PC-9 (cell line): Measurements from ENCODE around the gene GLT8D2. TPM values are rescaled to one million over a fixed set of nuclear protein-coding genes. Genes with fewer than 3 reads are reported as not detected.

Experiments used
- BruUV-seq: library from RNA; stranded (reverse); fragments of 400-500 nt; replicated peaks from 2 replicates; lab custom pipeline; 2021; lab: Mats Ljungman, UMichigan
- CTCF ChIA-PET: fragments of 300-600 bp; sonication (Branson Sonifier 250); formaldehyde crosslinking; loops from one replicate; lab custom pipeline; 2022; ENCODE audit warnings: antibody characterized with exemption; lab: Charles Lee
- POLR2A ChIA-PET: fragments of 300-600 bp; sonication (Branson Sonifier 250); formaldehyde crosslinking; loops from one replicate; lab custom pipeline; 2022; ENCODE audit warnings: antibody characterized with exemption; ENCODE audit not compliant: unreplicated experiment; lab: Charles Lee
- DNase-seq, 2 experiments: peaks; one replicate each; pipeline versions ENCODE4 v3.0.0 to v3.0.0-alpha.2; 2015 to 2022; ENCODE audit warnings: mixed read lengths in 1 of 2
- H2AFZ ChIP-seq: fragments of 200-600 bp; sonication (generic); 2 replicates; pipeline ENCODE4 v1.8.1; 2017; ENCODE audit warnings: antibody characterized with exemption
- H3F3A ChIP-seq: fragments of 200-600 bp; sonication (generic); 2 replicates; pipeline ENCODE4 v1.8.1; 2017; ENCODE audit warnings: antibody characterized with exemption, mild to moderate bottlenecking, low read depth; ENCODE audit not compliant: insufficient read depth
- H3K27ac ChIP-seq: fragments of 200-600 bp; sonication (generic); 2 replicates; pipeline ENCODE4 v1.6.1; 2016; ENCODE audit warnings: mixed run types
- H3K27me3 ChIP-seq: fragments of 200-600 bp; sonication (generic); 2 replicates; pipeline ENCODE4 v1.6.1; 2016; ENCODE audit warnings: low read depth, mixed run types; ENCODE audit not compliant: insufficient read depth
- H3K36me3 ChIP-seq: fragments of 200-600 bp; sonication (generic); 2 replicates; pipeline ENCODE4 v1.6.1; 2016; ENCODE audit warnings: low read depth, mixed run types
- H3K4me1 ChIP-seq: fragments of 200-600 bp; sonication (generic); replicated peaks from 2 replicates; pipeline ENCODE4 v1.6.1; 2016; ENCODE audit warnings: mixed run types; ENCODE audit not compliant: insufficient read depth
- H3K4me2 ChIP-seq: fragments of 200-600 bp; sonication (generic); 2 replicates; pipeline ENCODE4 v1.6.1; 2017; ENCODE audit warnings: mixed run types
- H3K4me3 ChIP-seq: fragments of 200-600 bp; sonication (generic); 2 replicates; pipeline ENCODE4 v1.6.1; 2016; ENCODE audit warnings: mixed run types
- H3K79me2 ChIP-seq: fragments of 200-600 bp; sonication (generic); 2 replicates; pipeline ENCODE4 v1.6.1; 2017; ENCODE audit warnings: low read depth, mixed run types
- H3K9me2 ChIP-seq: fragments of 200-600 bp; sonication (generic); 2 replicates; pipeline ENCODE4 v1.8.1; 2017; ENCODE audit warnings: mild to moderate bottlenecking; ENCODE audit not compliant: insufficient read depth
- H3K9me3 ChIP-seq: fragments of 200-600 bp; sonication (generic); 2 replicates; pipeline ENCODE4 v1.8.1; 2016; ENCODE audit warnings: low read depth; ENCODE audit not compliant: insufficient read depth
- H4K20me1 ChIP-seq: fragments of 200-600 bp; sonication (generic); 2 replicates; pipeline ENCODE4 v1.8.1; 2017; ENCODE audit not compliant: insufficient read depth
- EZH2 ChIP-seq: fragments of 200-600 bp; sonication (generic); IDR thresholded peaks from 2 replicates; pipeline ENCODE4 v1.8.0; 2017; ENCODE audit warnings: antibody characterized with exemption, low read depth
- intact Hi-C: fragments of 100-400 bp; cut with micrococcal nuclease; formaldehyde crosslinking; loops from one replicate; pipeline ENCODE4 v1.10.0; 2022; ENCODE audit not compliant: unreplicated experiment
- total RNA-seq: library from RNA; stranded (reverse); gene quantifications from 2 replicates; pipeline ENCODE4 v1.2.3, GENCODE V29; 2021
- TF ChIP-seq, protein P1 (sequence below): fragments of 200-600 bp; sonication (generic); conservative IDR thresholded peaks from 2 replicates; pipeline ENCODE4 v1.6.1; 2017; ENCODE audit warnings: mixed run types, antibody characterized with exemption, mild to moderate bottlenecking, moderate library complexity

GLT8D2 gene
- total RNA-seq, 1 experiment from 2014 or later: 0.31 TPM

DNA sequence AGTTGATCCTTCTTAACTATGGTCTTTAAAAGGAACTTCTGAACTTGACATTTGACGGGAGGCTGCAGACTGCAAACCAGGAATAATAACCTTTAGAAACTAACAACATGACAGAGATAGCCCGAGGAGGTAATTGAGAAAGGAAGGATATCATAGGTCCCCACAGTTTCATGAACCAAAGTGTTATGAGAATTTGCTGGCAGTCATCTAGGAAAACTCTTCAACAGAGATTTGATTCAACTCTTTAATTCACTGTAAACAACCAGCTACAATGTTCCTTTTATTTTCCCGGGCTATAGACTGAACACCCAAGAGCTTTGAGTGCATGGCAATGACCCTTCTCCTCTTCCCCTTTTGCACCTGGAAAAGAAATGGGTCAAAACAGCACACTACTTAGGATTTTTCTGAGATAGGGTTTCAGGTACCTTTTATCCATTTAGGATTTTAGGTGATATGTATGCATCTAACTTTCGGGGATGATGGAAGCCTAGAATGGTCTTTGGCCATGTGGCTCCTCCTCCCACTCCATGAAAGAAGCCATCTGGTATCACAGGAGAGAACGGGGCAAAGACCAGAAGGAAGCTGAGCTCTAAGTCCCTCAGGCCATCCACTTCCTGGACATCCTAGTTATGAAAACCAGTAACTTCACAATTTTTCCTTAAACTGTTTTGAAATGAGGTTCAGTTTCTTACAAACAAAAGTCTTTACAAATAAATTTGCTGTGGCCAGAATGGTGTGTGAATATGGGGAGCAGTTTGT, 23.0 kb downstream of the GLT8D2 start:
- 0 out of 2 replicates have a peak, but pooled peaks cover 3% of the 10 kb centered on the region for H3K27me3 ChIP-seq
- ChIA-PET CTCF (no interaction called here), POLR2A (no interaction called here)
- no peaks in the 10 kb centered on the region for H3F3A ChIP-seq
- no peaks in the 10 kb centered on the region for H3K36me3 ChIP-seq
- DNase-seq: no peak
- H3K4me3 ChIP-seq: no peak overlapping the region
- no TSS peak for BruUV-seq
- no peaks in the 10 kb centered on the region for H3K9me2 ChIP-seq
- no peak overlapping the region for H2AFZ ChIP-seq
- H3K4me1 ChIP-seq: no peaks in the 10 kb centered on the region
- TF ChIP-seq, protein P1, sequence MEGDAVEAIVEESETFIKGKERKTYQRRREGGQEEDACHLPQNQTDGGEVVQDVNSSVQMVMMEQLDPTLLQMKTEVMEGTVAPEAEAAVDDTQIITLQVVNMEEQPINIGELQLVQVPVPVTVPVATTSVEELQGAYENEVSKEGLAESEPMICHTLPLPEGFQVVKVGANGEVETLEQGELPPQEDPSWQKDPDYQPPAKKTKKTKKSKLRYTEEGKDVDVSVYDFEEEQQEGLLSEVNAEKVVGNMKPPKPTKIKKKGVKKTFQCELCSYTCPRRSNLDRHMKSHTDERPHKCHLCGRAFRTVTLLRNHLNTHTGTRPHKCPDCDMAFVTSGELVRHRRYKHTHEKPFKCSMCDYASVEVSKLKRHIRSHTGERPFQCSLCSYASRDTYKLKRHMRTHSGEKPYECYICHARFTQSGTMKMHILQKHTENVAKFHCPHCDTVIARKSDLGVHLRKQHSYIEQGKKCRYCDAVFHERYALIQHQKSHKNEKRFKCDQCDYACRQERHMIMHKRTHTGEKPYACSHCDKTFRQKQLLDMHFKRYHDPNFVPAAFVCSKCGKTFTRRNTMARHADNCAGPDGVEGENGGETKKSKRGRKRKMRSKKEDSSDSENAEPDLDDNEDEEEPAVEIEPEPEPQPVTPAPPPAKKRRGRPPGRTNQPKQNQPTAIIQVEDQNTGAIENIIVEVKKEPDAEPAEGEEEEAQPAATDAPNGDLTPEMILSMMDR: no peak
- TF ChIP-seq EZH2: no peak
- H3K79me2 ChIP-seq: no peaks in the 10 kb centered on the region
- no peaks in the 10 kb centered on the region for H4K20me1 ChIP-seq
- intact Hi-C loops: no loop called here
- H3K27ac ChIP-seq: no peak overlapping the region
- peaks cover 14% of the 10 kb centered on the region; the same call in 1 of the 2 replicates for H3K9me3 ChIP-seq
- H3K4me2 ChIP-seq: no peak overlapping the region

GRCh38 chr12:104025771-104026170, 24.2 kb downstream of the GLT8D2 start:
- Histone ChIP-seq H3K4me3 (no peak overlapping the region), H2AFZ (no peak overlapping the region), H3K36me3 (no peaks in the 10 kb centered on the region), H3K27ac (no peak overlapping the region), H3K79me2 (no peaks in the 10 kb centered on the region), H3K4me1 (no peaks in the 10 kb centered on the region), H3F3A (no peaks in the 10 kb centered on the region), H3K4me2 (no peak overlapping the region), H4K20me1 (no peaks in the 10 kb centered on the region), H3K27me3 (peaks cover 11% of the 10 kb centered on the region; the same call in 1 of the 2 replicates), H3K9me3 (peaks cover 14% of the 10 kb centered on the region; the same call in 1 of the 2 replicates), H3K9me2 (no peaks in the 10 kb centered on the region)
- POLR2A ChIA-PET: no interaction called here
- no TSS peak for BruUV-seq
- DNase-seq: no peak
- intact Hi-C loops: no loop called here
- CTCF ChIA-PET: no interaction called here
- no peak for TF ChIP-seq EZH2
- TF ChIP-seq, protein P1: no peak

GRCh38 chr12:104024348-104024747, 25.6 kb downstream of the GLT8D2 start:
- H3F3A ChIP-seq: no peaks in the 10 kb centered on the region
- BruUV-seq: no TSS peak
- H2AFZ ChIP-seq: no peak overlapping the region
- POLR2A ChIA-PET: no interaction called here
- H3K36me3 ChIP-seq: no peaks in the 10 kb centered on the region
- H3K27ac ChIP-seq: no peak overlapping the region
- H3K79me2 ChIP-seq: no peaks in the 10 kb centered on the region
- no peaks in the 10 kb centered on the region for H3K4me1 ChIP-seq
- H4K20me1 ChIP-seq: no peaks in the 10 kb centered on the region
- no peak for DNase-seq
- intact Hi-C loops: no loop called here
- peaks cover 22% of the 10 kb centered on the region; the same call in 1 of the 2 replicates for H3K27me3 ChIP-seq
- TF ChIP-seq EZH2: no peak
- TF ChIP-seq, protein P1: no peak
- CTCF ChIA-PET: no interaction called here
- H3K4me2 ChIP-seq: no peak overlapping the region
- H3K9me2 ChIP-seq: no peaks in the 10 kb centered on the region
- no peak overlapping the region for H3K4me3 ChIP-seq
- peaks cover 14% of the 10 kb centered on the region; the same call in 1 of the 2 replicates for H3K9me3 ChIP-seq
